Rectal smooth muscle tissue (tissue), 1 donor: ENCODE data around the gene FECH.
"Not testable (repeated sequence)": the region's sequence is repeated elsewhere in the genome, so short reads cannot be mapped to it uniquely, and the experiment has no call there.

Experiments
- H3K27ac ChIP-seq: one replicate; pipeline ENCODE4 v1.7.0; 2013; ENCODE audit warnings: low read depth, low read length, inconsistent platforms
- H3K27me3 ChIP-seq: one replicate; pipeline ENCODE4 v1.7.0; 2013; ENCODE audit warnings: low read length; ENCODE audit not compliant: control insufficient read depth, insufficient read depth
- H3K36me3 ChIP-seq: one replicate; pipeline ENCODE4 v1.7.0; 2013; ENCODE audit warnings: low read length; ENCODE audit not compliant: control insufficient read depth, insufficient read depth
- H3K4me1 ChIP-seq: one replicate; pipeline ENCODE4 v1.7.0; 2013; ENCODE audit warnings: low read length; ENCODE audit not compliant: control insufficient read depth, insufficient read depth
- H3K4me3 ChIP-seq: one replicate; pipeline ENCODE4 v1.7.0; 2013; ENCODE audit warnings: low read length
- H3K9ac ChIP-seq: one replicate; pipeline ENCODE4 v1.7.0; 2013; ENCODE audit warnings: low read length

Gene FECH

GRCh38 chr18:57542126-57542525, 44.4 kb downstream of the FECH start:
- Histone ChIP-seq H3K4me1 (no peaks in the 10 kb centered on the region), H3K27me3 (no peaks in the 10 kb centered on the region), H3K4me3 (no peak overlapping the region), H3K27ac (no peak overlapping the region), H3K36me3 (no peaks in the 10 kb centered on the region), H3K9ac (no peak overlapping the region)

- H3K36me3 ChIP-seq = no peaks in the 10 kb centered on the region
- no peak overlapping the region for H3K4me3 ChIP-seq
- no peak overlapping the region for H3K9ac ChIP-seq
- H3K27ac ChIP-seq = no peak overlapping the region
- no peaks in the 10 kb centered on the region for H3K27me3 ChIP-seq
- H3K4me1 ChIP-seq = no peaks in the 10 kb centered on the region
Measured at GRCh38 chr18:57539702-57540101, 46.8 kb downstream of the FECH start.

GRCh38 chr18:57538614-57539013, 47.9 kb downstream of the FECH start:
- H3K27me3 ChIP-seq = no peaks in the 10 kb centered on the region
- H3K36me3 ChIP-seq = no peaks in the 10 kb centered on the region
- no peak overlapping the region for H3K9ac ChIP-seq
- no peak overlapping the region for H3K27ac ChIP-seq
- H3K4me3 ChIP-seq = no peak overlapping the region
- no peaks in the 10 kb centered on the region for H3K4me1 ChIP-seq

- no peak overlapping the region for H3K27ac ChIP-seq
- H3K36me3 ChIP-seq = no peaks in the 10 kb centered on the region
- H3K4me1 ChIP-seq = no peaks in the 10 kb centered on the region
- H3K4me3 ChIP-seq = no peak overlapping the region
- H3K27me3 ChIP-seq = no peaks in the 10 kb centered on the region
- no peak overlapping the region for H3K9ac ChIP-seq
Measured at GRCh38 chr18:57534511-57534909, 52.0 kb downstream of the FECH start.

- Histone ChIP-seq H3K4me3 (no peak overlapping the region), H3K27me3 (no peaks in the 10 kb centered on the region), H3K27ac (no peak overlapping the region), H3K36me3 (no peaks in the 10 kb centered on the region), H3K4me1 (no peaks in the 10 kb centered on the region), H3K9ac (no peak overlapping the region)
Measured at GRCh38 chr18:57533868-57534510, 52.5 kb downstream of the FECH start.

- no peak overlapping the region for H3K27ac ChIP-seq
- H3K4me3 ChIP-seq = no peak overlapping the region
Measured at GRCh38 chr18:57533006-57533867, 53.3 kb downstream of the FECH start.

GRCh38 chr18:57529151-57529550, 57.4 kb downstream of the FECH start:
- no peak overlapping the region for H3K27ac ChIP-seq
- no peaks in the 10 kb centered on the region for H3K36me3 ChIP-seq
- no peaks in the 10 kb centered on the region for H3K4me1 ChIP-seq
- no peak overlapping the region for H3K4me3 ChIP-seq
- H3K9ac ChIP-seq = no peak overlapping the region
- no peaks in the 10 kb centered on the region for H3K27me3 ChIP-seq

More at GRCh38 chr18:57533006-57533867, 53.3 kb downstream of the FECH start:
- no peaks in the 10 kb centered on the region for H3K27me3 ChIP-seq
- H3K36me3 ChIP-seq = no peaks in the 10 kb centered on the region
- no peak overlapping the region for H3K9ac ChIP-seq
- no peaks in the 10 kb centered on the region for H3K4me1 ChIP-seq

DNA sequence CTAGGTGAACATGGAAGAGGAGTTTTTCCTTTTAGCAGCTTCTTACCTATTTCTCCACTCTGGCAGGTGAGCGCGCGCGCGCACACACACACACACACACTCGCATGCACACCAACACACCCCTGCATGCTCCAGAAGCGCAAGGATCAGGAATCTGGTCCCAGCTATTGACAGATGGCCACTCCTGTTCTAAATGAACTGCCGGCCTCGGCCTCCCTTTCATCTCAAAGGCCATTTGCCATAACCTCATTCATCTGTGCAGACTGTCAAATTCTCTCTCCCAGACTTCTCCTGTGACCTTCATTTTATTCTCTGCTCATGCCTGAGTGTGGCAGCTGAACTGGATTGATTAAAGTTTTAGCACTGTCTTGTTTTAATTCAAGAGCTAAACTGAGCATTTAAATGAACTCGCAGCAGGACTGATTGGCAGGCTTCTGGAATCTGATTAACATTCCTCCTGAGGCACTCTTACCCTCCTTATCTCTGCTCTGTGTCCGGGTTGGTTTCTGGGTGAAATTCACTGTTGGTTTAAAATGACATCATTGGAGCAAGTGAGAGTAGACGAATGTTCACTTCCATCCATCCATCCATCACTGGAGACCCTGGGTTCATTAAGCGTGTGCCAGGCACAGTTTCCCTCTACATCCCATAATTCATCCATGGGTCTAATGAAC, 58.8 kb downstream of the FECH start:
- Histone ChIP-seq H3K4me1 (no peaks in the 10 kb centered on the region), H3K36me3 (no peaks in the 10 kb centered on the region), H3K4me3 (no peak overlapping the region), H3K9ac (no peak overlapping the region), H3K27ac (no peak overlapping the region), H3K27me3 (no peaks in the 10 kb centered on the region)

- no peaks in the 10 kb centered on the region for H3K27me3 ChIP-seq
- no peaks in the 10 kb centered on the region for H3K4me1 ChIP-seq
- H3K9ac ChIP-seq = no peak overlapping the region
- H3K27ac ChIP-seq = no peak overlapping the region
- no peak overlapping the region for H3K4me3 ChIP-seq
- no peaks in the 10 kb centered on the region for H3K36me3 ChIP-seq
Measured at GRCh38 chr18:57523171-57523956, 63.1 kb downstream of the FECH start.

DNA sequence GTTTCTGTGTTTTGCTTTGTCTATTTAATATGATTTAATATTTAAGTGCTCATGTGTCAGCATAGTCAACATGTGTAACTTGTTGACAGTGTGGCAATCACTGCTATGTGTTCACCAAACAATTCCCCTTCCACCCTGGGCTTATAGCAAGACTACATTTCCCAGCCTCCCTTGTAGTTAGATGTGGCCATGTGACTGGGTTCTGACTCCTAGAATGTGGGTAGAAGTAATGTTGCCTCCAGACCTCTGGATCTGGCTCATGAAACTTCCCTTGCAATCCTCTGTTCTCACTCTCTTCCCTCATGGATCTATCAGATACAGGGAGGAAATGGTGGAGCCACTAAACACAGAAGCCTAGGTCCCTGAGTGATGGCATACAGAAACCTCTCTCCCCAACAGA, 64.2 kb downstream of the FECH start:
- H3K36me3 ChIP-seq, H3K9ac ChIP-seq, H3K4me1 ChIP-seq, H3K27ac ChIP-seq, H3K4me3 ChIP-seq, H3K27me3 ChIP-seq: not testable (repeated sequence)

GRCh38 chr18:57519668-57520424, 66.7 kb downstream of the FECH start:
- no peaks in the 10 kb centered on the region for H3K4me1 ChIP-seq

More at GRCh38 chr18:57519668-57520424, 66.7 kb downstream of the FECH start:
- no peak overlapping the region for H3K9ac ChIP-seq
- no peak overlapping the region for H3K27ac ChIP-seq
- H3K27me3 ChIP-seq = no peaks in the 10 kb centered on the region
- H3K36me3 ChIP-seq = no peaks in the 10 kb centered on the region
- no peak overlapping the region for H3K4me3 ChIP-seq
